HUES64 (cell line): ENCODE results near the gene DCLK1.

Source experiments
- H3K27ac ChIP-seq: 2 replicates; pipeline ENCODE4 v1.7.0; 2013; ENCODE audit warnings: low read depth, low read length, inconsistent platforms
- H3K27me3 ChIP-seq: 2 replicates; pipeline ENCODE4 v1.6.1; 2013; ENCODE audit warnings: mild to moderate bottlenecking, low read length; ENCODE audit not compliant: insufficient read depth
- H3K36me3 ChIP-seq: 2 replicates; pipeline ENCODE4 v1.6.1; 2013; ENCODE audit warnings: mild to moderate bottlenecking, low read length; ENCODE audit not compliant: insufficient read depth
- H3K4me1 ChIP-seq: 2 replicates; pipeline ENCODE4 v1.6.1; 2013; ENCODE audit warnings: mild to moderate bottlenecking, low read length, moderate library complexity; ENCODE audit not compliant: insufficient read depth
- H3K4me3 ChIP-seq: 2 replicates; pipeline ENCODE4 v1.5.1; 2013; ENCODE audit warnings: mild to moderate bottlenecking, low read length, moderate library complexity
- H3K9ac ChIP-seq: 2 replicates; pipeline ENCODE4 v1.6.1; 2013; ENCODE audit warnings: mild to moderate bottlenecking, low read depth, low read length
- H3K9me3 ChIP-seq: 2 replicates; pipeline ENCODE4 v1.6.1; 2013; ENCODE audit warnings: low read depth, low read length; ENCODE audit not compliant: insufficient read depth
- WGBS: fragments of 150-250, 120-280 bp; methylation state at CpG from one replicate; pipeline ENCODE4 v1.1.7; 2013; ENCODE audit warnings: missing lambda C conversion rate; 5-methylcytosine and 5-hydroxymethylcytosine counted together

Gene DCLK1

DNA sequence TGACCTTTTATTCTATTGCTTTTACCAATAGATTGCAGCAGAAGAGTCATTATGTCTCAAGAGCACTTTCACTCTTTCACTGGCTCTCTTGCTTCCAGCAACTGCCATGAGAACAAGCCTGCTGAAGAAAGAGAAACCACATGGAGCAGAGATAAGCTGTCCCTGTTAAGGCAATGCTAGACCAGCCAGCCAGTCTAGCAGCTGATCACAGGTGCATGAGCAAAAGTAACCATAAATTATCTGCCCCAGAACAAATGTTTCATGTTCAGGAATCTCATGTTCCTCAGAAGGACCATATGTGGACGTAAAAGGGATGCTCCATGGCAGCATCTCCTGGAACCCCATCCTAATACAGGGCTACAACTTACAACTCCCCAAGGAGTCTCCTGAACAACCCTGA lies 20.4 kb upstream of the DCLK1 start:
- whole genome bisulfite sequencing: 89% methylated on average over 1 of the region's 1 CpG
- H3K4me1 ChIP-seq: peaks cover 3% of the 10 kb centered on the region; the same call in 1 of the 2 replicates
- H3K9me3 ChIP-seq: no peaks in the 10 kb centered on the region
- H3K27me3 ChIP-seq: peaks cover 13% of the 10 kb centered on the region
- H3K4me3 ChIP-seq: no peak overlapping the region
- H3K9ac ChIP-seq: no peak overlapping the region
- H3K27ac ChIP-seq: no peak overlapping the region
- H3K36me3 ChIP-seq: no peaks in the 10 kb centered on the region

DNA sequence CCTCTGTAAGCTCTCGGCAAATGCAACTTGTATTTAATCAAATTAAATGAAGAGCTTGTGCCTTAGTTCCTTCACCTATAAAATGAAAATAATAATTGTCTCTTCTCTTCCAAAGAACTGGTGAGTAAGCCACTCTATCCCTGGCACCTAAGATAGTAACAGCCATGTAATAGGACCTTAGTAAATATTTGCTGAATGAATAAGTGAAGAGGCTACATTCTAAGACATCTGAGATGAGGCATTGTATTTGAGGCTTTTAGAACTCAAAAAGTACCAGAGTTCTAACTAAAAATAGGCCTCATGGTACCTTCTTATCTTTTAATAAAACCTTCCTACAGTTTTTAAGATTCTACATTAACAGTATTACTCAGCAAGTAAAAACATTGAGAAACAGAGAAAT lies 17.3 kb upstream of the DCLK1 start:
- Histone ChIP-seq H3K27me3 (no peaks in the 10 kb centered on the region), H3K4me3 (no peak overlapping the region), H3K36me3 (no peaks in the 10 kb centered on the region), H3K4me1 (no peaks in the 10 kb centered on the region), H3K9ac (no peak overlapping the region), H3K9me3 (no peaks in the 10 kb centered on the region), H3K27ac (no peak overlapping the region)
- WGBS: 100% methylated on average over 1 of the region's 1 CpG

- Histone ChIP-seq H3K36me3 (no peaks in the 10 kb centered on the region), H3K27ac (no peak overlapping the region), H3K9ac (no peak overlapping the region), H3K9me3 (no peaks in the 10 kb centered on the region), H3K27me3 (no peaks in the 10 kb centered on the region), H3K4me1 (no peaks in the 10 kb centered on the region; the same call in 1 of the 2 replicates), H3K4me3 (no peak overlapping the region)
- WGBS: 98% methylated on average over 3 of the region's 3 CpGs
Measured at GRCh38 chr13:36147330-36147729, 16.1 kb upstream of the DCLK1 start.

DNA sequence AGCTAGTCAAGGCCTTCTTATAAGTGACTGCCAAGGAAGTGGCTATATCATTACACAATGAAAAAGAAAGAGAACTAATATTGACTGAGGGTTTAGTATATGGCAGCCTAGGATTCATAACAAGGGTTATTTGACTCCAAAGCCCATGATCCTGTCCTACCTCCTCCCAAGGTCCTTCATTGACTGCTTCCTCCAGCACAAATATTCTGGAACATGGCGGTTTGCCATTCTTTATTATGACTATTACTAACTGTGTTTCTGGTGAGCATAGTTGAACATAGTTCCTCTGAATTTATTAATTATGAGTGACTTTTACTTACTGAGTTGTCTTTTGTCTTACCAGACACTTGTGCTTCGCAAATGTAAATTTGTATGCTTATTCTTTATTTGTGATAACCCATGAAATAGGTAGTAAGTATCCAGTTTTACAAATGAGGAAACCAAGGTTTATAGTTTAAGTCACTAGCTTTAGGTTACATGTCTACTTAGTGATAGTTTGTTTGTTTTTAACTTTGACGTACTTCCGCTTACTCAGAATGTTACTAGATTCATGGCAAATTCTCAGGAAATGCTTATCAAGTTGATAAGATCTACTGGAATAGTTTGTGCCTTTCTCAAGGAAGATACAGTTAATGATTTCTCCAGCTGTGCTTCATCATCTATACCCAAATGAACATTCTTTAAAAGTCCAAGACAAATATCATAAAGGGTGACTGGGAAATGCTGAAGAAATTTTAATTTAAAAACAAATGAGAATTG lies 15.5 kb upstream of the DCLK1 start:
- Histone ChIP-seq H3K27me3 (no peaks in the 10 kb centered on the region), H3K9me3 (no peaks in the 10 kb centered on the region), H3K4me1 (no peaks in the 10 kb centered on the region; the same call in 1 of the 2 replicates), H3K36me3 (no peaks in the 10 kb centered on the region), H3K4me3 (no peak overlapping the region), H3K9ac (no peak overlapping the region), H3K27ac (no peak overlapping the region)
- 96% methylated on average over 4 of the region's 4 CpGs for WGBS

- Histone ChIP-seq H3K27ac (no peak overlapping the region), H3K36me3 (no peaks in the 10 kb centered on the region)
- no CpG with 5 or more reads among the region's 2 CpGs for WGBS
Measured at GRCh38 chr13:36143738-36144137, 12.6 kb upstream of the DCLK1 start.

GRCh38 chr13:36142735-36143134 lies 11.6 kb upstream of the DCLK1 start:
- Histone ChIP-seq H3K36me3 (no peaks in the 10 kb centered on the region), H3K27me3 (no peaks in the 10 kb centered on the region), H3K4me1 (no peaks in the 10 kb centered on the region; the same call in 1 of the 2 replicates), H3K27ac (no peak overlapping the region), H3K9me3 (no peaks in the 10 kb centered on the region; the same call in 1 of the 2 replicates), H3K9ac (no peak overlapping the region), H3K4me3 (no peak overlapping the region)

More at GRCh38 chr13:36143738-36144137, 12.6 kb upstream of the DCLK1 start:
- no peaks in the 10 kb centered on the region for H3K27me3 ChIP-seq
- no peak overlapping the region for H3K9ac ChIP-seq
- no peaks in the 10 kb centered on the region; the same call in 1 of the 2 replicates for H3K4me1 ChIP-seq
- no peak overlapping the region for H3K4me3 ChIP-seq
- no peaks in the 10 kb centered on the region; the same call in 1 of the 2 replicates for H3K9me3 ChIP-seq

DNA sequence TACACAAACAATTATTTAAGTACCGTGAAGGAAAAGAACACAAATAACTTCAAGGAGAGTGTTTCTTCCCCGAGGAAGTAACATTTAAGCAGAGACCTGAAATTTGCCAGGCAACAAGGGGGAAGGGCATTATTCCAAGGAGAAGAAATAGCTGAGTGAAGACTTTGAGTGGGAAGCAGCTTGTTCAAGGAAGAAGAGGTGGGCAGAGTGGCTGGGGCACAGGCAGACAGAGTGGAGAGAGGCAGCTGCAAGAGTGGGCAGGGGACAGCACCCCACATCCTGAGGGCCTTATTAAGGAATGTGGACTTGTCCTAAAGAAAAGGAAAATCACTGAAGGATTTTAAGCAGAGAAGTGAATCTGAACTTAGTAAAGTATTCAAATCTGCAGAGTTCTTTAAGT lies 4.7 kb upstream of the DCLK1 start:
- no peak overlapping the region for H3K27ac ChIP-seq
- H3K9me3 ChIP-seq: no peaks in the 10 kb centered on the region; the same call in 1 of the 2 replicates
- H3K4me1 ChIP-seq: no peaks in the 10 kb centered on the region
- H3K36me3 ChIP-seq: no peaks in the 10 kb centered on the region
- peaks cover 23% of the 10 kb centered on the region for H3K27me3 ChIP-seq
- no peak overlapping the region for H3K4me3 ChIP-seq
- WGBS: 97% methylated on average over 2 of the region's 2 CpGs
- no peak overlapping the region for H3K9ac ChIP-seq

DNA sequence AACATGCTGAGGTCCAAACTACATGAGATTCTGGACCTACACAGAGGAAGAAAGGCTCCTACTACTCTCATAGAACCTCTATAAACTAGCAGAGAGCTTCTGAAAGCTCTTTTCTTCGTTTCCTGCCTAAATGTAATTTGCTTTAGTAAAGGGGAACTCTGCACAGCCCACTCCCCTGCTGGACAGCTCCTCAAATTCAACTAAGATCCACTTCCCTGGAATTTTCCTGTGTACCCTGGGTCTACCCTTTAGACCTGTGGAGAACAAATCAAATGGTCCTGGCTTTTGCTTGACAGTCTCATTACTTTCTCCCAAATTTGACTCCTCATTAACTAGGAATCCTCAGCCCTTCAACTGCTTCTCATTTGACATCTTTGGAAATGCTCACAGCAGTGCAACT lies 3.5 kb upstream of the DCLK1 start:
- peaks cover 34% of the 10 kb centered on the region for H3K27me3 ChIP-seq
- no peak overlapping the region for H3K9ac ChIP-seq
- no peak overlapping the region for H3K4me3 ChIP-seq
- no peaks in the 10 kb centered on the region for H3K9me3 ChIP-seq
- H3K4me1 ChIP-seq: no peaks in the 10 kb centered on the region
- H3K36me3 ChIP-seq: no peaks in the 10 kb centered on the region
- no peak overlapping the region for H3K27ac ChIP-seq
- WGBS: 82% methylated on average over 1 of the region's 1 CpG

DNA sequence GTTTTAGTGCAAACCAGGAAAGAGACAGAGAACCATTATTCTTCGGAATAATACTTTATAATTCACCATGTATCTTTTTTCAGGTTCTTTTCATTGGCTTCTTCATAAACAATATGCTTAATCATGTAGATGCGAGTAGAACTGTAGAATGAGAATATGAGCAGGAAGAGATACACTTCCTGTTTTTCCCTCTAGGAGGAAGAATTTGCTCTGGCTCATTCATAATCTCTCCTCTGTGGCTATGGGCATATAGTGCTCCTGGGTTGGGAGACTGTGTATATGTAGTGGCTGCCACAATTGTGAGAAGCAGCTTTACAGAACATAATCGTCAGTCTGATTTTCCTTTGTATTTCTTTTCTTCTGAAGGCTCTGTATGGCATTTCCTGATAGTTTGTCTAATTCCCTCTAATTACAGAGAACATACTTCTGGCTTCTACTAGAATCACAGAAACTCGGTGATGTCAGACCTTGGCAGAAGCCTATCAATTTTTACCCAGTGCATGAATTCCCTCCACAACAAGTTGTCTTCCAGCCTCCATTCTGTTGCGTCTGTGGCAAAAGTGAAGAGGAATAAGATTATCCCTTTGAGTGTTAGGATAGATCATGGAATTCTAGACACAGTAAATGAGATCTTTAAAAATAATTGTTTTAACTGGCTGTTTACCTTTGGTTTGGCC lies 2.9 kb upstream of the DCLK1 start:
- 87% methylated on average over 4 of the region's 5 CpGs for WGBS
- Histone ChIP-seq H3K4me1 (no peaks in the 10 kb centered on the region), H3K27me3 (peaks cover 40% of the 10 kb centered on the region), H3K9ac (no peak overlapping the region), H3K4me3 (no peak overlapping the region), H3K36me3 (no peaks in the 10 kb centered on the region), H3K9me3 (no peaks in the 10 kb centered on the region), H3K27ac (no peak overlapping the region)

- Histone ChIP-seq H3K4me3 (no peak overlapping the region), H3K9me3 (no peaks in the 10 kb centered on the region), H3K36me3 (no peaks in the 10 kb centered on the region), H3K4me1 (no peaks in the 10 kb centered on the region), H3K9ac (no peak overlapping the region), H3K27ac (no peak overlapping the region), H3K27me3 (peaks cover 56% of the 10 kb centered on the region)
- WGBS: 100% methylated on average over 1 of the region's 1 CpG
Measured at GRCh38 chr13:36132376-36132775, 1.2 kb upstream of the DCLK1 start.

GRCh38 chr13:36131931-36132297 lies 732 bp upstream of the DCLK1 start:
- H3K4me3 ChIP-seq: peak overlapping the region; percentile 56; the same call in 1 of the 2 replicates

More at GRCh38 chr13:36131931-36132297, 732 bp upstream of the DCLK1 start:
- Histone ChIP-seq H3K4me1 (no peaks in the 10 kb centered on the region), H3K27me3 (peaks cover 59% of the 10 kb centered on the region), H3K36me3 (no peaks in the 10 kb centered on the region), H3K9ac (no peak overlapping the region), H3K27ac (no peak overlapping the region), H3K9me3 (no peaks in the 10 kb centered on the region)
- WGBS: 86% methylated on average over 5 of the region's 5 CpGs
